Peyer's patch (tissue), 4 donors: ENCODE data around the gene ZFC3H1.

Experiments used
- CTCF ChIP-seq, 6 experiments: fragments of 450-650 bp in 4 of 6; fragments of 200-600 bp in 2 of 6; sonication (generic) in 1 of 6; IDR thresholded peaks; one replicate each; pipeline ENCODE4 v1.5.1; 2017 to 2019; ENCODE audit warnings: antibody characterized with exemption in 6 of 6, mild to moderate bottlenecking in 3 of 6, moderate library complexity in 1 of 6
- POLR2A ChIP-seq, 2 donors: fragments of 450-650 bp; IDR thresholded peaks; one replicate each; pipeline ENCODE4 v1.5.1; 2017; ENCODE audit warnings: antibody characterized with exemption in 2 of 2, mild to moderate bottlenecking in 2 of 2, moderate library complexity in 2 of 2

GRCh38 chr12:71682466-71682865 is 18.8 kb upstream of the ZFC3H1 start:
- TF ChIP-seq CTCF (IDR thresholded peaks at IDR 0.05) = no peak
- no peak for TF ChIP-seq POLR2A (IDR thresholded peaks at IDR 0.05)
